GM21529 (cell line): ENCODE results near the gene SPOP.
A peak's percentile ranks its signal among the peaks of the same experiment; 100 is the strongest.
"Not testable (repeated sequence)": the region's sequence is repeated elsewhere in the genome, so short reads cannot be mapped to it uniquely, and the experiment has no call there.

ENCODE experiments used
- ATAC-seq: cut with Tn5 transposase; IDR thresholded peaks from one replicate; pipeline ENCODE4 v1.9.1; 2021; ENCODE audit not compliant: unreplicated experiment

The SPOP gene

DNA sequence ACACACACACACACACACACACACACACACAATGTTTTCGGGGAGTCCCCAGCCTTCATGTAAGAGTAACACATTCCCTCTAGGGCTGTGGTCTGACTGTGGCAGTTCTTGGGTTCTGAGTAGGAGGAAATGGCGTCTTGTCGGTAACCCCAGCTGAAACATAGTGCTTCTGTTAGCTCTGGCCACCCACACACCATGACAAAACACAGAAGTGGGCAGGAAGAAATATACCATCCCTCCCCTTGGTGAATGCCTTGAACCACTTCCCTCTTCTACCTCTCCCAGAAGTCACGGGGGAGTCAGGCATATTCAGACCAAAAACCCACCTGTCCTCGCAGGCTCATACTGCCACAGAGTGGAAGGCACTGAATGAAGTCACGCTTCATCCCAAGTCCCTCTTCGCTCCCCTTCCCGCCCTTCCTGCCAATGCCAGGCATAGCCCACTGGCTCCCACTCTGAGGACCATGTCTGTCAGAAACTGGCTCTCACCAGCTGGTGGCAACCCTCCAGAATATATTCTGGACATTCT, 18.4 kb upstream of the SPOP start:
- peak; percentile 69 for ATAC-seq

GRCh38 chr17:49695698-49696232, 17.9 kb upstream of the SPOP start:
- no peak for ATAC-seq

DNA sequence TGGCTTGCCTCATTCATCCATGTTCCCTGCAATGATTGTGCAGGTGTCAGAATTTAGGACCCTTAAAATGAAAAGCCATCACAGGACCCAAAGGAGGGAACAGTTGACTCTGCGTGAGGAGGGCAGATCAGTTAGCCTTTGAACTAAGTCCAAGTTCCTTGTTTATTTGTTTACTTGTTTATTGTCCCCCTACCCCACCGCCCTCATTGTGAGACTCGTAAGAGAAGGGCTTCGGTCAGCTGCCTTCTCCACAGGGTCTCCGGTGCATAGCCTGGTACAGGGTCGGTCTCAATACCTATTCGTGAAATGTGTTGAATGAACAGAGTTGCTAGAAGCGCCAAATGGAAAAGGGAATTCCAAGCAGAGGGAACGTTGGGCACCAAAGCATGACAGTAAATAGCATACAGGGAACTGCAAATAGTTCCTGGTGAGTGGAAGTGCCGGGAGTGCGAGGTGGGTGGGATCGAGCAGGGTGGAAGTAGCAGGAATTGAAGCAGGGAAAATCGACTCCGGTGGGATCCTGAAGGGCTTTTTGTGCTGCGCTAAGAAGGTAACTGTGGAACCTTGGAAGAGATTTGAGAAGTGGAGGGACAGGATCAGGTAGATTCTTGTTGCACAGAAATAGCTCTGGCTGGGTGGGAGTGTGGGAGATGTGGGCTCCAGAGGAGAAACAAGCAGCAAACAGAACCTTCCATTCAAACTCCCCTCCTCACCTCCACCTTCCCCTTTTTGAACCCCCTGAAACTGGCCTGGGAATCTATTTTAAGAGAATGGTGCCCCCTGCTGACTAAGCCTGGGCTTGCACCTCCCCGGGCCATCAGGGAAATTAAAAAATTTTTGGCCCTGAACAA, 17.2 kb upstream of the SPOP start:
- no peak for ATAC-seq

GRCh38 chr17:49692751-49693150, 14.9 kb upstream of the SPOP start:
- ATAC-seq: no peak

DNA sequence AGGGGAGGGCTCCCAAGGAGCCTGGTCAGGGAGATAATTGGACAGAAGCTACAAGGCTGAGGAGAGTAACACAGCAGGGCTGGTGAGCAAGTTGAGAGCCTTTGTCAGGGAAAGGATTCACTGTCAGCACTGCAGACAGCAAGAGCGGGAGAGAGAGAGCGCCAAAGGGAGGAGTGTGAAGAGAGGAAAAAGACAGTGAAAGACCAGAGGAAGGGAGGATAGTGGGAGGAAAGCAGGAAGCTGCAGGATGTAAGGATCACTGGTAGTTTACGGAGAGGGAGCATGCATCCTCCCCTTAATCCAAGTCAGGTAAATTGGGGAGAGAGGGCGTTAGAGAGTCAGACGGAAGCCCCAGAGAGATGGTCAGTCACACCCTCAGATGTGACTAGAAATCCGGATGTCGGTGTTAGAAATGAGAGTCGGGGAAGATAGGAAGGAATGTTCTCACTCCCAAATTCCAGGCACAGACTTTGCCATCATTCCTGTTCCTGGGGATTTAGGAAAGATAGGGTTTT, 13.8 kb upstream of the SPOP start:
- ATAC-seq: no peak

DNA sequence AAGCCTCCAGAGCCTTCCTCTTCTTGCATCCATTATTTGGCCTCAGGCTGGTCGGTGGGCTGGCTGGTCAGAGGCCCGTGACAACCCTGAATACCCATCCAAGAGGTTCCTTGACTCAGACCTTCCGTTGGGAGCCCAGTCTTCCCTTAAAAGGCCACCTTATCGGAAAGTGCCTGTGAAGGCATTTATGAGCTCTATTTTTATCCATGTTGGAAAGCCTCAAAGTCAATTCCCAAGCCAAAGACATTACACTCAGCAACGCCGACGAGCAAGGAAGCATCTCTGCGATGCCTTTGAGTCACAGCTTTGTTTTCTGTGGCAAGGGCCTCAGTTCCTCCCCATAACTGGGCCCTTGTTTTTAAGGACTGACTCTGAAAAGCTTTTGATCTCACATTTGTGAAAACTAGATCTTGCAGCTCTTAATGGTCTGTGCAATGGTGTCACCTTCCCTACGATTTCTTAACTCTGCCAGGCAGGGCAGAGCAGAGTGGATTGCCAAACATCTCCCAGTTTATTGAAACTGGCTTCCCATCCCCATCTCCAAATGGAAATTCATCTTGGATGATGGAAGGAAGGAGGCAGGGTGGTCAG, 13.3 kb upstream of the SPOP start:
- no peak for ATAC-seq

GRCh38 chr17:49690256-49690655, 12.4 kb upstream of the SPOP start:
- no peak for ATAC-seq

- ATAC-seq: no peak
Observed at GRCh38 chr17:49688848-49689247, 11.0 kb upstream of the SPOP start.

DNA sequence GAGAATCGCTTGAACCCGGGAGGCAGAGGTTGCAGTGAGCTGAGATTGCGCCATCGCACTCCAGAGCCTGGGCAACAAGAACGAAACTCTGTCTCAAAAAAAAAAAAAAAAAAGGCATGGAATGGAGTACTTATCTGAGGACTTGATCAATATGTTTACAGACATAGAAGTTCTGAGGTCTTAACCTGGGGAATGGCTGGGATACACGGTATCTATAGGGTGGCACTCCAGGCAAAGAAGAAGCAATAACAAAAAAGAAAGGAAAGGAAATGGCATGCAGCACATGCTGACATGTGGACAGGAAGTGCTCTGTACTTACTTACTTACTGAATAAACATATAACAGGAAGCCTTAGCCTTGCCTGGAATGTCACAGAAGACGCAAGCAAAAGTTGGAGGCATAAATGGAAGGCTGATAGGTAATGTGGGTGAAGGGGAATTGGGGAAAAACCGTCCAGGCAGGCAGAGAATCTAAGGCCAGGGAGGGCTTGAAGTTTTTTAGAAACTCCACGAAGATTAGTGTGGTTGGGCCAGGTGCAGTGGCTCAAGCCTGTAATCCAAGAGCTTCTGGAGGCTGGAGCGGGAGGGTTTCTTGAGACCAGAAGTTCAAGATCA, 10.1 kb upstream of the SPOP start:
- no peak for ATAC-seq

- no peak for ATAC-seq
Observed at GRCh38 chr17:49681106-49681979, 3.4 kb upstream of the SPOP start.

- ATAC-seq: no peak
Observed at GRCh38 chr17:49680314-49680713, 2.4 kb upstream of the SPOP start.

GRCh38 chr17:49677134-49677932, 564 bp downstream of the SPOP start:
- ATAC-seq: peak; percentile 41

- peak; percentile 68 for ATAC-seq
Observed at GRCh38 chr17:49676276-49676868, 1.5 kb downstream of the SPOP start.

DNA sequence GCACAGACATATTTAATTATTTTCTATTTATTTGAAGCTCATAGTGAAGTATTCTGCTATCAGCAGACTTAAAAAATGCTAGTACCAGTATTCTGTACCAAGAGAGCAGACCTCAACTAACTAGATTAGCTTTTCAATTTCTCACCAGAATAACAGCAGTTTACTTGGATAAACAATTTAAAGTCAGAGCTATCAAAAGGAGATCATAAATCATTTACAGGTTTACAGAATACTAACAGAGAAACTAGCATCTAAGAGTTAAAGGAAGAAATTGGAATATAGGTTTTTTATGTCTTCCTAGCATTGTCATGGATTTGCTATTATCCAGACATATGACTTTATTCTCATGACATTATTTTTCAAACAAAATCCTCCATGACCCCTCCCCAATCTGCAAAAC, 3.4 kb downstream of the SPOP start:
- no peak for ATAC-seq

DNA sequence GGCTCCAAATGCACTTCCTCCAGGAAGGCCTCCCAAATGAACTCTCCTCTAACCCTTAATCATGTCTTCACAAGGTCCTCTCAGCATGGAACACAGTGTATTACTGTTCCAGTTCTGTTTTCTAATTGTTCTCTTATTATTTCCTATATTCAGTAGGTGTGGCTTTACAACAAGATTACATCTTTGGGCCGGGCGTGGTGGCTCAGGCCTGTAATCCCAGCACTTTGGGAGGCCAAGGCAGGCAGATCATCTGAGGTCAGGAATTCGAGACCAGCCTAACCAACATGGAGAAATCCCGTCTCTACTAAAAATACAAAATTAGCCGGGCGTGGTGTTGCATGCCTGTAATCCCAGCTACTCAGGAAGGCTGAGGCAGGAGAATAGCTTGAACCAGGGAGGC, 4.2 kb downstream of the SPOP start:
- ATAC-seq: not testable (repeated sequence)

- ATAC-seq: no peak
Observed at GRCh38 chr17:49670641-49671040, 7.3 kb downstream of the SPOP start.

DNA sequence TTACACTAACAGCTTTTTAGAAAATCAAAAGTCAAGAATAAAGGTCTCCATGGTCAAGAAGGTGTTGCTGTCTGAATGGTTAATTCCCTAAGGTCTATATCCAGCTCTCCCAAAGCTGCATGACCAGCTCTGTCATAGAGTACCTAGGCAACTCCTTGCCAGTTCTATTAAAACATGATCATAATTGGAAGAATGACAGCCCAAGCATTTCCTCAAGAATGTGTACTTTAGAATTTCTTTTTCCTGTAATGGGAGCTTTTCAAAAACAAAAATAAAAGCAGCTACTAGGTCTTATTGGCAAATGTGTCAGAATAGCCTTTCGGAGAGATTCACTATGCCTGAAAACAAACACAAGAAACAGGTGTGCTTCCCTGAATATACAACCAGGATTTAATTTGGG, 7.9 kb downstream of the SPOP start:
- ATAC-seq: no peak

DNA sequence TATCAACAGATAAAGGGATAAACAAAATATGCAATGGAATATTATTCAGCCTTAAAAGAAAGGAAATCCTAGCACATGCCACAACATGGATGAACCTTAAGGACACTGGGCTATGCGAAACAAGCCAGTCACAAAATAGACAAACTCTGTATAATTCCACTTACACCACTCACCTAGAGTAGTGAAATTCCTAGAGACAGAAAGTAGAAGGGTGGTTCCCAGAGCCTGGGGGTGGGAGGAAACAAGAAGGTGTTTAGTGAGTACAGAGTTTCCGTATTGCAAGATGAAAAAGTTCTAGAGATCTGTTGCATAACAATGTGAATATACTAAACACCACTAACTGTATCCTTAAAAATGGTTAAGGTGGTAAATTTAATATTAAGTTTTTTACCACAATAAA, 10.0 kb downstream of the SPOP start:
- ATAC-seq: no peak

DNA sequence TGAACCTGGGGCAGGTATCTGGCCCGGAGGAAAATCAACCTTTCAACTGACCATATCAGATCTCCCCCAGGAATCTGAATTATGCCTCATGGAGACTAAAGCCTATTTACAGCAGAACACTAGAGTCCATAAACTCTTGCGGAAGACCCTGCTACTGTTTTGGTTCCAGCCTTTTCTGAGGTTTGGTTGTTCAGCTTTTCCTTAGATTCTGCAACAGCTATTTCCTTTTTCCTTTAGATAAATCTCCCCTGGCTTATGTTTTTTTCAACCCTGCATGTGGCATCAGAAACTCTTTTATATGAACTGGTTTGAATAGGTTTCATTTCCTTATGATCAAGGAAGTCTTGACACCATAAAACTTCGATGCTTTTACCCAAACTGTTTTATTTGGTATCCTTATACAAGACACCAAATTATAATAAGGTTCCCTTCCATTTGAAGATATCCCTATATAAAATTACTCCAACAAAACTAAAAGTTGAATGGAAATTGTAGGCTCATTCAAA, 13.1 kb downstream of the SPOP start:
- no peak for ATAC-seq
